CD14-positive monocyte (primary cell): ENCODE results near the gene TPRKB. TPM values are rescaled to one million over a fixed set of nuclear protein-coding genes. Genes with fewer than 3 reads are reported as not detected.
A peak's percentile ranks its signal among the peaks of the same experiment; 100 is the strongest.

Source experiments
- DNase-seq, 3 donors: peaks; one replicate each; pipeline ENCODE4 v3.0.0-alpha.2; 2011 to 2022
- H2AFZ ChIP-seq: 2 replicates; pipeline ENCODE4 v1.6.0; 2012; ENCODE audit warnings: mild to moderate bottlenecking, low read depth, low read length, inconsistent platforms; ENCODE audit not compliant: insufficient read depth, poor library complexity, severe bottlenecking
- H3K27ac ChIP-seq, 2 donors: 1 replicate in 1 of 2; 2 replicates in 1 of 2; pipeline ENCODE4 v1.5.1; 2012 to 2013; ENCODE audit warnings: low read length in 2 of 2, control low read depth in 1 of 2, inconsistent platforms in 1 of 2, low read depth in 1 of 2, mild to moderate bottlenecking in 1 of 2
- H3K27me3 ChIP-seq, 2 donors: one replicate each; pipeline versions ENCODE4 v1.6.0 to v1.6.1; 2011 to 2013; ENCODE audit warnings: low read length in 2 of 2; ENCODE audit not compliant: control insufficient read depth in 2 of 2, insufficient read depth in 2 of 2
- H3K36me3 ChIP-seq, 2 donors: replicated peaks in 1 of 2; 1 replicate in 1 of 2; 2 replicates in 1 of 2; pipeline versions ENCODE4 v1.5.1 to v1.6.1; 2012 to 2013; ENCODE audit warnings: low read length in 2 of 2, control low read depth in 1 of 2, inconsistent platforms in 1 of 2, mild to moderate bottlenecking in 1 of 2; ENCODE audit not compliant: insufficient read depth in 2 of 2, control insufficient read depth in 1 of 2
- H3K4me1 ChIP-seq, 2 donors: 1 replicate in 1 of 2; 2 replicates in 1 of 2; pipeline versions ENCODE4 v1.5.1 to v1.6.1; 2012 to 2013; ENCODE audit warnings: low read length in 2 of 2, control low read depth in 1 of 2, inconsistent platforms in 1 of 2, mild to moderate bottlenecking in 1 of 2, moderate library complexity in 1 of 2; ENCODE audit not compliant: insufficient read depth in 2 of 2, control insufficient read depth in 1 of 2
- H3K4me2 ChIP-seq: replicated peaks from 2 replicates; pipeline ENCODE3; 2012; ENCODE audit warnings: low read length, moderate library complexity, mild to moderate bottlenecking; ENCODE audit not compliant: poor library complexity, severe bottlenecking; ENCODE audit errors: extremely low read depth
- H3K4me3 ChIP-seq, 3 experiments: fragments of 200-600 bp in 1 of 3; sonication (generic) in 1 of 3; replicated peaks in 1 of 3; 1 replicate in 2 of 3; 2 replicates in 1 of 3; pipeline ENCODE4 v1.5.1; 2011 to 2013; ENCODE audit warnings: low read length in 3 of 3, mild to moderate bottlenecking in 3 of 3, control low read depth in 2 of 3, low read depth in 2 of 3, inconsistent platforms in 1 of 3, moderate library complexity in 1 of 3
- H3K79me2 ChIP-seq: 2 replicates; pipeline ENCODE4 v1.6.0; 2012; ENCODE audit warnings: mild to moderate bottlenecking, control low read depth, inconsistent platforms, low read length, moderate library complexity; ENCODE audit not compliant: insufficient read depth
- H3K9ac ChIP-seq: 2 replicates; pipeline ENCODE4 v1.6.0; 2017; ENCODE audit warnings: low read length, mild to moderate bottlenecking; ENCODE audit not compliant: insufficient read depth, poor library complexity, severe bottlenecking
- H3K9me3 ChIP-seq, 2 donors: replicated peaks in 1 of 2; 1 replicate in 1 of 2; 2 replicates in 1 of 2; pipeline versions ENCODE4 v1.5.1 to v1.6.1; 2012 to 2013; ENCODE audit warnings: low read length in 2 of 2, control low read depth in 1 of 2; ENCODE audit not compliant: control insufficient read depth in 1 of 2, insufficient read depth in 1 of 2
- H4K20me1 ChIP-seq: 2 replicates; pipeline ENCODE4 v1.6.0; 2012; ENCODE audit warnings: mild to moderate bottlenecking, low read length, control low read depth, moderate library complexity; ENCODE audit not compliant: insufficient read depth
- H3K27ac Mint-ChIP-seq, 7 donors: one replicate each; pipeline ENCODE4 v1.8.0; 2020; ENCODE audit warnings: mild to moderate bottlenecking in 7 of 7, mixed read lengths in 7 of 7, moderate library complexity in 6 of 7, inconsistent platforms in 2 of 7
- H3K27me3 Mint-ChIP-seq, 3 donors: one replicate each; pipeline ENCODE4 v1.8.0; 2021 to 2022; ENCODE audit warnings: low read depth in 3 of 3, mild to moderate bottlenecking in 3 of 3, mixed read lengths in 3 of 3, moderate library complexity in 3 of 3, inconsistent platforms in 1 of 3
- H3K36me3 Mint-ChIP-seq, 2 donors: one replicate each; pipeline ENCODE4 v1.8.0; 2020; ENCODE audit warnings: mixed read lengths in 2 of 2, inconsistent platforms in 1 of 2, mild to moderate bottlenecking in 1 of 2
- H3K4me1 Mint-ChIP-seq: one replicate; pipeline ENCODE4 v1.8.0; 2020; ENCODE audit warnings: mild to moderate bottlenecking, mixed read lengths
- H3K4me3 Mint-ChIP-seq, 2 donors: one replicate each; pipeline ENCODE4 v1.8.0; 2020; ENCODE audit warnings: mild to moderate bottlenecking in 2 of 2, mixed read lengths in 2 of 2, moderate library complexity in 1 of 2
- H3K9me3 Mint-ChIP-seq, 7 donors: one replicate each; pipeline ENCODE4 v1.8.0; 2020 to 2022; ENCODE audit warnings: mixed read lengths in 7 of 7, mild to moderate bottlenecking in 6 of 7, moderate library complexity in 6 of 7, inconsistent platforms in 2 of 7
- WGBS: methylation state at CpG from one replicate; pipeline ENCODE4 v1.1.5; 2013; ENCODE audit warnings: missing lambda C conversion rate; ENCODE audit not compliant: insufficient coverage; 5-methylcytosine and 5-hydroxymethylcytosine counted together
- intact Hi-C, 2 donors: fragments of 100-400 bp; cut with micrococcal nuclease; formaldehyde crosslinking; loops; one replicate each; pipeline versions ENCODE4 v1.15.0 to v1.15.1; 2023
- polyA plus RNA-seq, 3 donors: library from polyadenylated mRNA; depleted of rRNA in 1 of 3; unstranded in 2 of 3; stranded (reverse) in 1 of 3; fragments of 300-500 nt in 2 of 3; fragments of >200 nt in 1 of 3; fragmentation: Illumina TruSeq in 2 of 3; gene quantifications; 1 replicate in 2 of 3; 2 replicates in 1 of 3; pipeline ENCODE4 v1.2.3, GENCODE V29; 2012 to 2021
- TF ChIP-seq, protein P1 (sequence below): fragments of 200-600 bp; IDR thresholded peaks from one replicate; pipeline ENCODE4 v1.8.0; 2022; ENCODE audit warnings: antibody characterized with exemption, mild to moderate bottlenecking

TPRKB gene
- polyA plus RNA-seq, 3 donors = 26.9 to 69.1 (median 65.8) TPM

DNA sequence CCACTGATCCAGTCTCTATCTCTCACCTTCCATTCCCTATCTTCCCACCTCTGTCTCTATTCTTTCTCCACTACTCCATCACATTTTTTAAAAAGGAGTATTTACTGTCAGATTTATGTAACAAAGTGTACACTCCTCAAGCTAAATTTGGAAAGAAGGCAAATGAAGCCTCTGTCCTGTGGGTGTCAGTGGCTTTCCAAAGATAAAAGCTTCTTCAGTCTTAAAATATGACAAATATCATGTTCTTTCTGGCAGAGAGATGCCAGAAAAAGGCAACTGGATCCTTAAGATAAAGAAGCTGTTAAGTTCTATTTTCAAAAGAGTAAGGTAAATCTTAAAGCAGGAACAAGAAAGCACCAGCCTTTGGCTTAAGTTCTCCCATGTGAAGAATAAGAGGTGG, 35.7 kb upstream of the TPRKB start:
- H3K4me2 ChIP-seq = no peak overlapping the region
- no peak overlapping the region for H2AFZ ChIP-seq
- H3K9me3 ChIP-seq = no peaks in the 10 kb centered on the region
- H4K20me1 ChIP-seq = no peaks in the 10 kb centered on the region
- peaks cover 0 to 3% (median 0%) of the 10 kb centered on the region in 7 donors for H3K9me3 Mint-ChIP-seq
- peaks cover 80 to 97% of the 10 kb centered on the region in 2 donors for H3K36me3 Mint-ChIP-seq
- no peak overlapping the region for H3K4me3 ChIP-seq
- H3K27me3 Mint-ChIP-seq = no peaks in the 10 kb centered on the region
- H3K4me3 Mint-ChIP-seq = no peak overlapping the region
- no peak overlapping the region for H3K27ac Mint-ChIP-seq
- H3K27ac ChIP-seq = no peak overlapping the region
- no peaks in the 10 kb centered on the region for H3K27me3 ChIP-seq
- peaks cover 9% of the 10 kb centered on the region for H3K79me2 ChIP-seq
- TF ChIP-seq, protein P1, sequence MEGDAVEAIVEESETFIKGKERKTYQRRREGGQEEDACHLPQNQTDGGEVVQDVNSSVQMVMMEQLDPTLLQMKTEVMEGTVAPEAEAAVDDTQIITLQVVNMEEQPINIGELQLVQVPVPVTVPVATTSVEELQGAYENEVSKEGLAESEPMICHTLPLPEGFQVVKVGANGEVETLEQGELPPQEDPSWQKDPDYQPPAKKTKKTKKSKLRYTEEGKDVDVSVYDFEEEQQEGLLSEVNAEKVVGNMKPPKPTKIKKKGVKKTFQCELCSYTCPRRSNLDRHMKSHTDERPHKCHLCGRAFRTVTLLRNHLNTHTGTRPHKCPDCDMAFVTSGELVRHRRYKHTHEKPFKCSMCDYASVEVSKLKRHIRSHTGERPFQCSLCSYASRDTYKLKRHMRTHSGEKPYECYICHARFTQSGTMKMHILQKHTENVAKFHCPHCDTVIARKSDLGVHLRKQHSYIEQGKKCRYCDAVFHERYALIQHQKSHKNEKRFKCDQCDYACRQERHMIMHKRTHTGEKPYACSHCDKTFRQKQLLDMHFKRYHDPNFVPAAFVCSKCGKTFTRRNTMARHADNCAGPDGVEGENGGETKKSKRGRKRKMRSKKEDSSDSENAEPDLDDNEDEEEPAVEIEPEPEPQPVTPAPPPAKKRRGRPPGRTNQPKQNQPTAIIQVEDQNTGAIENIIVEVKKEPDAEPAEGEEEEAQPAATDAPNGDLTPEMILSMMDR = no peak
- H3K4me1 ChIP-seq = no peaks in the 10 kb centered on the region
- H3K36me3 ChIP-seq = peaks cover 75 to 93% of the 10 kb centered on the region in 2 donors
- no peak for DNase-seq
- intact Hi-C loops = no loop called here
- H3K9ac ChIP-seq = no peak overlapping the region
- H3K4me1 Mint-ChIP-seq = peaks cover 5% of the 10 kb centered on the region

DNA sequence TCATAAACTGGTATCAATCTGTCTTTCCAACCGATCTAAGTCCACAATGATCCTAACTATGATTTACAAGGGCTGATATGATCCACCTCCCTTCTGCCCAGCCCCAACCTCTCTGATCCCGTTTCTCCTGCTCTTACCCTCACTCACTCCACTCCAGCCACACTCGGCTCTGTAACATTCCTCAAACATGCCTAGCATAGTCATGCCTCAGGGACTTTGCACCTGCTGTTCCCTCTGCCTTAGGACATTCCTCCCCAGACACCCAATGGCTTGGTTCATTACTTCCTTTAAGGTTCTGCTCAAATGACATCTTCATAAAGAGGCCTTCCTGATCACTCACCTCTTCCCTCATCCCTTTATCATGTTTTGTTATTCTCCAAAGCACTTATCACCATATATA, 33.6 kb upstream of the TPRKB start:
- no peak for DNase-seq
- TF ChIP-seq, protein P1 = no peak
- peaks cover 80 to 97% of the 10 kb centered on the region in 2 donors for H3K36me3 Mint-ChIP-seq
- Histone ChIP-seq H2AFZ (no peak overlapping the region), H3K4me2 (no peak overlapping the region), H3K27me3 (no peaks in the 10 kb centered on the region), H3K4me3 (no peak overlapping the region), H3K27ac (no peak overlapping the region), H3K9me3 (no peaks in the 10 kb centered on the region), H4K20me1 (no peaks in the 10 kb centered on the region), H3K9ac (no peak overlapping the region), H3K36me3 (peaks cover 82 to 92% of the 10 kb centered on the region in 2 donors), H3K79me2 (peaks cover 6% of the 10 kb centered on the region), H3K4me1 (no peaks in the 10 kb centered on the region)
- no peak overlapping the region for H3K4me3 Mint-ChIP-seq
- no peaks in the 10 kb centered on the region for H3K27me3 Mint-ChIP-seq
- H3K4me1 Mint-ChIP-seq = peaks cover 2% of the 10 kb centered on the region
- intact Hi-C loops = no loop called here
- peaks cover 0 to 3% (median 0%) of the 10 kb centered on the region in 7 donors for H3K9me3 Mint-ChIP-seq
- WGBS = 95% methylated on average over 3 of the region's 3 CpGs
- H3K27ac Mint-ChIP-seq = peak overlapping the region in 2 of 7 donors; percentile 16 to 35
